HepG2 (cell line): ENCODE results near the gene ABCB4. TPM values are rescaled to one million over a fixed set of nuclear protein-coding genes. Genes with fewer than 3 reads are reported as not detected.

Experiments used
- CEBPB ChIP-seq: IDR thresholded peaks from 2 replicates; pipeline ENCODE4 v1.6.1; 2011; ENCODE audit warnings: low read depth, low read length, improper control_type of control experiment, borderline replicate concordance
- GABPA ChIP-seq, 2 experiments: IDR thresholded peaks; 2 replicates each; pipeline ENCODE4 v1.6.1; 2011 to 2016; ENCODE audit warnings: low read depth in 2 of 2, low read length in 1 of 2, missing biosample characterization in 1 of 2, missing genetic modification characterization in 1 of 2
- HES4 ChIP-seq: sonication (generic); formaldehyde crosslinking; IDR thresholded peaks from 2 replicates; pipeline ENCODE4 v1.9.0; 2021; ENCODE audit warnings: mild to moderate bottlenecking, missing genetic modification reagents, borderline replicate concordance
- JARID2 ChIP-seq: sonication (generic); formaldehyde crosslinking; IDR thresholded peaks from 2 replicates; pipeline ENCODE4 v1.8.1; 2023; ENCODE audit warnings: missing genetic modification reagents, inconsistent platforms; ENCODE audit not compliant: insufficient replicate concordance
- NR2F2 ChIP-seq: IDR thresholded peaks from 2 replicates; pipeline ENCODE4 v1.6.1; 2012; ENCODE audit warnings: low read depth, inconsistent platforms, borderline replicate concordance
- PRMT3 ChIP-seq: sonication (generic); formaldehyde crosslinking; IDR thresholded peaks from 2 replicates; pipeline ENCODE4 v1.8.1; 2022; ENCODE audit warnings: low read depth, mild to moderate bottlenecking, moderate library complexity, missing genetic modification reagents, borderline replicate concordance
- SP140L ChIP-seq: sonication (generic); formaldehyde crosslinking; IDR thresholded peaks from 2 replicates; pipeline ENCODE4 v1.4.0; 2020; ENCODE audit warnings: missing genetic modification reagents, borderline replicate concordance
- SRF ChIP-seq: IDR thresholded peaks from 2 replicates; pipeline ENCODE4 v1.6.1; 2011; ENCODE audit warnings: mild to moderate bottlenecking, low read depth, low read length, moderate library complexity
- TCF7L2 ChIP-seq: IDR thresholded peaks from 2 replicates; pipeline ENCODE4 v1.6.1; 2011; ENCODE audit warnings: mild to moderate bottlenecking, low read depth, low read length, moderate library complexity
- ZFX ChIP-seq: sonication (generic); formaldehyde crosslinking; IDR thresholded peaks from 2 replicates; pipeline ENCODE4 v1.4.0; 2020; ENCODE audit warnings: mild to moderate bottlenecking, low read depth, missing genetic modification reagents, moderate library complexity
- ZNF484 ChIP-seq: sonication (generic); formaldehyde crosslinking; IDR thresholded peaks from 2 replicates; pipeline ENCODE4 v1.5.1; 2020; ENCODE audit warnings: mild to moderate bottlenecking, low read depth, missing genetic modification reagents, borderline replicate concordance
- ZNF510 ChIP-seq: sonication (generic); formaldehyde crosslinking; IDR thresholded peaks from 2 replicates; pipeline ENCODE4 v1.4.0; 2020; ENCODE audit warnings: low read depth, mild to moderate bottlenecking, missing genetic modification reagents
- ZNF556 ChIP-seq: sonication (generic); formaldehyde crosslinking; IDR thresholded peaks from 2 replicates; pipeline ENCODE4 v1.4.0; 2020; ENCODE audit warnings: mild to moderate bottlenecking, missing genetic modification reagents, borderline replicate concordance
- ZNF724P ChIP-seq: sonication (generic); formaldehyde crosslinking; IDR thresholded peaks from 2 replicates; pipeline ENCODE4 v1.8.0; 2022; ENCODE audit warnings: missing genetic modification reagents, borderline replicate concordance
- polyA plus RNA-seq, 8 experiments: library from polyadenylated mRNA; depleted of rRNA in 3 of 8; stranded (reverse) in 7 of 8; unstranded in 1 of 8; fragments of >200 nt; fragmentation: Illumina TruSeq in 4 of 8; extraction: Trizol in 4 of 8; gene quantifications; 2 replicates each; pipeline versions ENCODE4 v1.2.1 to v1.2.3, GENCODE V29; 2011 to 2016; ENCODE audit warnings: low read depth in 4 of 8, missing spikeins in 1 of 8, mixed read lengths in 1 of 8; ENCODE audit not compliant: insufficient read depth in 1 of 8
- total RNA-seq, 5 experiments: library from RNA; depleted of rRNA; stranded (reverse); fragments of >200 nt; fragmentation: Illumina TruSeq; extraction: Trizol; gene quantifications; 2 replicates each; pipeline ENCODE4 v1.2.3, GENCODE V29; 2016; ENCODE audit warnings: low read depth in 1 of 5
- TF ChIP-seq, protein P1 (sequence below): sonication (generic); formaldehyde crosslinking; IDR thresholded peaks from 2 replicates; pipeline ENCODE4 v1.5.1; 2020; ENCODE audit warnings: mild to moderate bottlenecking, missing genetic modification reagents, borderline replicate concordance
- TF ChIP-seq, protein P2 (sequence below): sonication (generic); formaldehyde crosslinking; IDR thresholded peaks from 2 replicates; pipeline ENCODE4 v1.8.0; 2022; ENCODE audit warnings: mild to moderate bottlenecking, missing genetic modification reagents; ENCODE audit not compliant: insufficient replicate concordance
- TF ChIP-seq, protein P3 (sequence below): sonication (generic); formaldehyde crosslinking; IDR thresholded peaks from 2 replicates; pipeline ENCODE4 v1.4.0; 2020; ENCODE audit warnings: missing genetic modification reagents
- TF ChIP-seq, protein P4 (sequence below): sonication (generic); formaldehyde crosslinking; IDR thresholded peaks from 2 replicates; pipeline ENCODE4 v1.4.0; 2020; ENCODE audit warnings: missing genetic modification reagents
- TF ChIP-seq, protein P5 (sequence below): sonication (generic); formaldehyde crosslinking; IDR thresholded peaks from 2 replicates; pipeline ENCODE4 v1.5.1; 2020; ENCODE audit warnings: mild to moderate bottlenecking, missing genetic modification reagents, moderate library complexity

The ABCB4 gene
- total and polyA plus RNA-seq, 2 of the 13 experiments (the other 11 are each of a cell fraction or from before 2014, with no cell fraction given) = 18.0 to 32.4 TPM

DNA sequence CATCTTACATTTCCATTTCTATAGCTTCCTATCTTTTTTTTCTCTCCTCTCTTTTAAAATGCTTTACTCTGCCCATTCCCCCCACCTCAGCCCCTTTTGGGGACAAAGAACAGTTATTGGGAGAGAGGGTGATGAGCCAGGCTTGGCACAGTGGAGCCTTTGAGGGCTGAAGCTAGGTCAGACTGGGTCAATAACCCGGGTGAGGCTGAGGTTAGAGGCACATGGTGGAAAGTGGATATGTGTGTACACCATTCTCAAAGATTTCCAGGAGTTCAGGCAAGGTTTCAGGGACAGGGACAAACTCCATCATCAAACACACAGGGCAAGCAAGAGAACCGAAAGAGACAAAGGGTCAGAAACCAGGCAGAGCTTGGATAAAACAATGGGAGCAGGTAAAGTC is 11.5 kb downstream of the ABCB4 start (continued):
- TF ChIP-seq, protein P1, sequence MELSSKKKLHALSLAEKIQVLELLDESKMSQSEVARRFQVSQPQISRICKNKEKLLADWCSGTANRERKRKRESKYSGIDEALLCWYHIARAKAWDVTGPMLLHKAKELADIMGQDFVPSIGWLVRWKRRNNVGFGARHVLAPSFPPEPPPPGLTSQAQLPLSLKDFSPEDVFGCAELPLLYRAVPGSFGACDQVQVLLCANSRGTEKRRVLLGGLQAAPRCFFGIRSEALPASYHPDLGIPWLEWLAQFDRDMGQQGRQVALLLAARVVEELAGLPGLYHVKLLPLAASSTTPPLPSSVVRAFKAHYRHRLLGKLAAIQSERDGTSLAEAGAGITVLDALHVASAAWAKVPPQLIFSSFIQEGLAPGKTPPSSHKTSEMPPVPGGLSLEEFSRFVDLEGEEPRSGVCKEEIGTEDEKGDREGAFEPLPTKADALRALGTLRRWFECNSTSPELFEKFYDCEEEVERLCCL (CRISPR knock-in tag) = no peak
- TF ChIP-seq ZNF556 (no peak), NR2F2 (peak; percentile 90), ZNF510 (CRISPR knock-in tag) (no peak), ZNF484 (CRISPR knock-in tag) (no peak), CEBPB (no peak), ZNF724P (CRISPR knock-in tag) (no peak), SRF (0 out of 2 replicates have a peak, but pooled peaks have one; percentile 18), HES4 (CRISPR knock-in tag) (no peak), TCF7L2 (no peak; the same call in 1 of the 2 replicates), PRMT3 (CRISPR knock-in tag) (no peak), ZFX (CRISPR knock-in tag) (no peak), SP140L (CRISPR knock-in tag) (no peak), JARID2 (no peak), GABPA (IDR thresholded peaks at IDR 0.05; ENCODE audit: low read depth, low read length) (no peak), GABPA (CRISPR knock-in tag; IDR thresholded peaks at IDR 0.05; ENCODE audit: low read depth) (0 out of 2 replicates have a peak, but pooled peaks have one; percentile 21)
- TF ChIP-seq, protein P2, sequence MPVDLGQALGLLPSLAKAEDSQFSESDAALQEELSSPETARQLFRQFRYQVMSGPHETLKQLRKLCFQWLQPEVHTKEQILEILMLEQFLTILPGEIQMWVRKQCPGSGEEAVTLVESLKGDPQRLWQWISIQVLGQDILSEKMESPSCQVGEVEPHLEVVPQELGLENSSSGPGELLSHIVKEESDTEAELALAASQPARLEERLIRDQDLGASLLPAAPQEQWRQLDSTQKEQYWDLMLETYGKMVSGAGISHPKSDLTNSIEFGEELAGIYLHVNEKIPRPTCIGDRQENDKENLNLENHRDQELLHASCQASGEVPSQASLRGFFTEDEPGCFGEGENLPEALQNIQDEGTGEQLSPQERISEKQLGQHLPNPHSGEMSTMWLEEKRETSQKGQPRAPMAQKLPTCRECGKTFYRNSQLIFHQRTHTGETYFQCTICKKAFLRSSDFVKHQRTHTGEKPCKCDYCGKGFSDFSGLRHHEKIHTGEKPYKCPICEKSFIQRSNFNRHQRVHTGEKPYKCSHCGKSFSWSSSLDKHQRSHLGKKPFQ (CRISPR knock-in tag) = no peak
- TF ChIP-seq, protein P3, sequence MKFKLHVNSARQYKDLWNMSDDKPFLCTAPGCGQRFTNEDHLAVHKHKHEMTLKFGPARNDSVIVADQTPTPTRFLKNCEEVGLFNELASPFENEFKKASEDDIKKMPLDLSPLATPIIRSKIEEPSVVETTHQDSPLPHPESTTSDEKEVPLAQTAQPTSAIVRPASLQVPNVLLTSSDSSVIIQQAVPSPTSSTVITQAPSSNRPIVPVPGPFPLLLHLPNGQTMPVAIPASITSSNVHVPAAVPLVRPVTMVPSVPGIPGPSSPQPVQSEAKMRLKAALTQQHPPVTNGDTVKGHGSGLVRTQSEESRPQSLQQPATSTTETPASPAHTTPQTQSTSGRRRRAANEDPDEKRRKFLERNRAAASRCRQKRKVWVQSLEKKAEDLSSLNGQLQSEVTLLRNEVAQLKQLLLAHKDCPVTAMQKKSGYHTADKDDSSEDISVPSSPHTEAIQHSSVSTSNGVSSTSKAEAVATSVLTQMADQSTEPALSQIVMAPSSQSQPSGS (CRISPR knock-in tag) = no peak
- TF ChIP-seq, protein P4, sequence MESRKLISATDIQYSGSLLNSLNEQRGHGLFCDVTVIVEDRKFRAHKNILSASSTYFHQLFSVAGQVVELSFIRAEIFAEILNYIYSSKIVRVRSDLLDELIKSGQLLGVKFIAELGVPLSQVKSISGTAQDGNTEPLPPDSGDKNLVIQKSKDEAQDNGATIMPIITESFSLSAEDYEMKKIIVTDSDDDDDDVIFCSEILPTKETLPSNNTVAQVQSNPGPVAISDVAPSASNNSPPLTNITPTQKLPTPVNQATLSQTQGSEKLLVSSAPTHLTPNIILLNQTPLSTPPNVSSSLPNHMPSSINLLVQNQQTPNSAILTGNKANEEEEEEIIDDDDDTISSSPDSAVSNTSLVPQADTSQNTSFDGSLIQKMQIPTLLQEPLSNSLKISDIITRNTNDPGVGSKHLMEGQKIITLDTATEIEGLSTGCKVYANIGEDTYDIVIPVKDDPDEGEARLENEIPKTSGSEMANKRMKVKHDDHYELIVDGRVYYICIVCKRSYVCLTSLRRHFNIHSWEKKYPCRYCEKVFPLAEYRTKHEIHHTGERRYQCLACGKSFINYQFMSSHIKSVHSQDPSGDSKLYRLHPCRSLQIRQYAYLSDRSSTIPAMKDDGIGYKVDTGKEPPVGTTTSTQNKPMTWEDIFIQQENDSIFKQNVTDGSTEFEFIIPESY (CRISPR knock-in tag) = no peak
- TF ChIP-seq, protein P5, sequence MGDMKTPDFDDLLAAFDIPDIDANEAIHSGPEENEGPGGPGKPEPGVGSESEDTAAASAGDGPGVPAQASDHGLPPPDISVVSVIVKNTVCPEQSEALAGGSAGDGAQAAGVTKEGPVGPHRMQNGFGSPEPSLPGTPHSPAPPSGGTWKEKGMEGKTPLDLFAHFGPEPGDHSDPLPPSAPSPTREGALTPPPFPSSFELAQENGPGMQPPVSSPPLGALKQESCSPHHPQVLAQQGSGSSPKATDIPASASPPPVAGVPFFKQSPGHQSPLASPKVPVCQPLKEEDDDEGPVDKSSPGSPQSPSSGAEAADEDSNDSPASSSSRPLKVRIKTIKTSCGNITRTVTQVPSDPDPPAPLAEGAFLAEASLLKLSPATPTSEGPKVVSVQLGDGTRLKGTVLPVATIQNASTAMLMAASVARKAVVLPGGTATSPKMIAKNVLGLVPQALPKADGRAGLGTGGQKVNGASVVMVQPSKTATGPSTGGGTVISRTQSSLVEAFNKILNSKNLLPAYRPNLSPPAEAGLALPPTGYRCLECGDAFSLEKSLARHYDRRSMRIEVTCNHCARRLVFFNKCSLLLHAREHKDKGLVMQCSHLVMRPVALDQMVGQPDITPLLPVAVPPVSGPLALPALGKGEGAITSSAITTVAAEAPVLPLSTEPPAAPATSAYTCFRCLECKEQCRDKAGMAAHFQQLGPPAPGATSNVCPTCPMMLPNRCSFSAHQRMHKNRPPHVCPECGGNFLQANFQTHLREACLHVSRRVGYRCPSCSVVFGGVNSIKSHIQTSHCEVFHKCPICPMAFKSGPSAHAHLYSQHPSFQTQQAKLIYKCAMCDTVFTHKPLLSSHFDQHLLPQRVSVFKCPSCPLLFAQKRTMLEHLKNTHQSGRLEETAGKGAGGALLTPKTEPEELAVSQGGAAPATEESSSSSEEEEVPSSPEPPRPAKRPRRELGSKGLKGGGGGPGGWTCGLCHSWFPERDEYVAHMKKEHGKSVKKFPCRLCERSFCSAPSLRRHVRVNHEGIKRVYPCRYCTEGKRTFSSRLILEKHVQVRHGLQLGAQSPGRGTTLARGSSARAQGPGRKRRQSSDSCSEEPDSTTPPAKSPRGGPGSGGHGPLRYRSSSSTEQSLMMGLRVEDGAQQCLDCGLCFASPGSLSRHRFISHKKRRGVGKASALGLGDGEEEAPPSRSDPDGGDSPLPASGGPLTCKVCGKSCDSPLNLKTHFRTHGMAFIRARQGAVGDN = no peak; the same call in 1 of the 2 replicates
